Measurements from ENCODE around the gene GNAT1. TPM values are rescaled to one million over a fixed set of nuclear protein-coding genes. Genes with fewer than 3 reads are reported as not detected.

Gene GNAT1
- polyA plus RNA-seq, 1 donor from 2014 or later, result not detected

DNA sequence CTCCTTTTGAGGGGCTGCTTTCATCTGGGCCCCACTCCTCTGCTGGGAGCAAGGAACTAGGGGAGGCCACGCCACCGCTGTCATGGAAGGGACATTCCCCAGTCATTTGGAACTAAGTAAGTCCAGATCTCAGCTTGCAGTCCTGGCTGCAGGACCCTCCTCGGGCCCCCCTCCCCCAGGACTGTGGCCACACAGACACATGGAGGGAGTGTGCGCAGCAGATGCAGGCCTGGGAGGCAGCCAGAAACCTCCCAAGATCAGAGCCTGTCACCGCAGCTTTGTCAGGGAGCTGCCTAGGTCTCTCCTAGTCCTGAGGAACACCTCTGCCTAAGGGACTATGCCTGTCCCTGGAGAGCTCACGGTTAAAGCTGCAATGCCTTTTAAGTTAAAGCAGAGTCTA, 43.5 kb upstream of the GNAT1 start:
- TF ChIP-seq SMC3 (conservative IDR thresholded peaks at IDR 0.05; ENCODE audit: poor library complexity) (no peak), RAD21 (conservative IDR thresholded peaks at IDR 0.05) (no peak), EZH2 (IDR thresholded peaks at IDR 0.05; ENCODE audit: borderline replicate concordance, insufficient read depth, low read length, poor library complexity, severe bottlenecking) (no peak)
- TF ChIP-seq, protein P1, sequence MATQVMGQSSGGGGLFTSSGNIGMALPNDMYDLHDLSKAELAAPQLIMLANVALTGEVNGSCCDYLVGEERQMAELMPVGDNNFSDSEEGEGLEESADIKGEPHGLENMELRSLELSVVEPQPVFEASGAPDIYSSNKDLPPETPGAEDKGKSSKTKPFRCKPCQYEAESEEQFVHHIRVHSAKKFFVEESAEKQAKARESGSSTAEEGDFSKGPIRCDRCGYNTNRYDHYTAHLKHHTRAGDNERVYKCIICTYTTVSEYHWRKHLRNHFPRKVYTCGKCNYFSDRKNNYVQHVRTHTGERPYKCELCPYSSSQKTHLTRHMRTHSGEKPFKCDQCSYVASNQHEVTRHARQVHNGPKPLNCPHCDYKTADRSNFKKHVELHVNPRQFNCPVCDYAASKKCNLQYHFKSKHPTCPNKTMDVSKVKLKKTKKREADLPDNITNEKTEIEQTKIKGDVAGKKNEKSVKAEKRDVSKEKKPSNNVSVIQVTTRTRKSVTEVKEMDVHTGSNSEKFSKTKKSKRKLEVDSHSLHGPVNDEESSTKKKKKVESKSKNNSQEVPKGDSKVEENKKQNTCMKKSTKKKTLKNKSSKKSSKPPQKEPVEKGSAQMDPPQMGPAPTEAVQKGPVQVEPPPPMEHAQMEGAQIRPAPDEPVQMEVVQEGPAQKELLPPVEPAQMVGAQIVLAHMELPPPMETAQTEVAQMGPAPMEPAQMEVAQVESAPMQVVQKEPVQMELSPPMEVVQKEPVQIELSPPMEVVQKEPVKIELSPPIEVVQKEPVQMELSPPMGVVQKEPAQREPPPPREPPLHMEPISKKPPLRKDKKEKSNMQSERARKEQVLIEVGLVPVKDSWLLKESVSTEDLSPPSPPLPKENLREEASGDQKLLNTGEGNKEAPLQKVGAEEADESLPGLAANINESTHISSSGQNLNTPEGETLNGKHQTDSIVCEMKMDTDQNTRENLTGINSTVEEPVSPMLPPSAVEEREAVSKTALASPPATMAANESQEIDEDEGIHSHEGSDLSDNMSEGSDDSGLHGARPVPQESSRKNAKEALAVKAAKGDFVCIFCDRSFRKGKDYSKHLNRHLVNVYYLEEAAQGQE (IDR thresholded peaks at IDR 0.05; ENCODE audit: borderline replicate concordance), result no peak
- H3K36me3 ChIP-seq (ENCODE audit: insufficient read depth, low read length), result no peaks in the 10 kb centered on the region
- H3K27ac ChIP-seq (ENCODE audit: low read length), result no peak overlapping the region
- no peaks in the 10 kb centered on the region for H3K79me2 ChIP-seq (replicated peaks; ENCODE audit: insufficient read depth, low read length)
- no peak overlapping the region for H3K4me2 ChIP-seq (ENCODE audit: low read length)
- no peaks in the 10 kb centered on the region for H4K20me1 ChIP-seq (ENCODE audit: insufficient read depth)
- H3K9me3 ChIP-seq (ENCODE audit: low read length), result no peaks in the 10 kb centered on the region
- H3K27me3 ChIP-seq (ENCODE audit: insufficient read depth, low read depth, low read length), result no peaks in the 10 kb centered on the region
- H3K4me3 ChIP-seq (ENCODE audit: low read length), result no peak overlapping the region
- H3K9me2 ChIP-seq (ENCODE audit: insufficient read depth, low read length), result no peaks in the 10 kb centered on the region
- no peak overlapping the region for H2AFZ ChIP-seq (ENCODE audit: low read depth, low read length)
- no peaks in the 10 kb centered on the region for H3F3A ChIP-seq (ENCODE audit: insufficient read depth, low read length, poor library complexity, severe bottlenecking)
- no peak overlapping the region for H3K9ac ChIP-seq (ENCODE audit: low read length)

DNA sequence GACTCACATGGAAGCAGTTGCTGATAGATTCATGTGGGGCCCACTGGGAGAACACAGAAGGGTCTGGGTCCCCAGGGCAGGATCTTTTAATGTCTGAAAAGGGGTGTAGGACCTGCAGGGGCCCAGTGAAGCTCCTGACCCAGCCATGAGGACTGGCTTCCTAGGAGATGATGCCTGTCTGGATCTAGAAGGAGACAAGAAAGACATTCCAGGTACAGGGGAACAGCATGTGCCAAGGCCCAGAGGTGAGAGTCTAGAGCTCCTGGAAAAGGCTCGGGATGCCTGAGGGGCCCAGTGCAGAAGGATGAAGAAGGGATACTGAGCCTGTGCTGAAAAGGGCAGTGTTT, 41.0 kb upstream of the GNAT1 start:
- no peak overlapping the region for H2AFZ ChIP-seq (ENCODE audit: low read depth, low read length)
- no peaks in the 10 kb centered on the region for H3K9me2 ChIP-seq (ENCODE audit: insufficient read depth, low read length)
- H3F3A ChIP-seq (ENCODE audit: insufficient read depth, low read length, poor library complexity, severe bottlenecking), result no peaks in the 10 kb centered on the region
- H3K4me2 ChIP-seq (ENCODE audit: low read length), result no peak overlapping the region
- H4K20me1 ChIP-seq (ENCODE audit: insufficient read depth), result no peaks in the 10 kb centered on the region
- no peaks in the 10 kb centered on the region for H3K27me3 ChIP-seq (ENCODE audit: insufficient read depth, low read depth, low read length)
- H3K36me3 ChIP-seq (ENCODE audit: insufficient read depth, low read length), result no peaks in the 10 kb centered on the region
- no peak for TF ChIP-seq RAD21 (conservative IDR thresholded peaks at IDR 0.05)
- no peak for TF ChIP-seq SMC3 (conservative IDR thresholded peaks at IDR 0.05; ENCODE audit: poor library complexity)
- TF ChIP-seq, protein P1 (IDR thresholded peaks at IDR 0.05; ENCODE audit: borderline replicate concordance), result no peak
- no peak for TF ChIP-seq EP300 (conservative IDR thresholded peaks at IDR 0.05; ENCODE audit: poor library complexity, severe bottlenecking)
- TF ChIP-seq POLR2AphosphoS5 (IDR thresholded peaks at IDR 0.05), result no peak
- TF ChIP-seq TAF1 (IDR thresholded peaks at IDR 0.05; ENCODE audit: low read depth), result no peak
- no peak for TF ChIP-seq EZH2 (IDR thresholded peaks at IDR 0.05; ENCODE audit: borderline replicate concordance, insufficient read depth, low read length, poor library complexity, severe bottlenecking)
- TF ChIP-seq, protein P2, sequence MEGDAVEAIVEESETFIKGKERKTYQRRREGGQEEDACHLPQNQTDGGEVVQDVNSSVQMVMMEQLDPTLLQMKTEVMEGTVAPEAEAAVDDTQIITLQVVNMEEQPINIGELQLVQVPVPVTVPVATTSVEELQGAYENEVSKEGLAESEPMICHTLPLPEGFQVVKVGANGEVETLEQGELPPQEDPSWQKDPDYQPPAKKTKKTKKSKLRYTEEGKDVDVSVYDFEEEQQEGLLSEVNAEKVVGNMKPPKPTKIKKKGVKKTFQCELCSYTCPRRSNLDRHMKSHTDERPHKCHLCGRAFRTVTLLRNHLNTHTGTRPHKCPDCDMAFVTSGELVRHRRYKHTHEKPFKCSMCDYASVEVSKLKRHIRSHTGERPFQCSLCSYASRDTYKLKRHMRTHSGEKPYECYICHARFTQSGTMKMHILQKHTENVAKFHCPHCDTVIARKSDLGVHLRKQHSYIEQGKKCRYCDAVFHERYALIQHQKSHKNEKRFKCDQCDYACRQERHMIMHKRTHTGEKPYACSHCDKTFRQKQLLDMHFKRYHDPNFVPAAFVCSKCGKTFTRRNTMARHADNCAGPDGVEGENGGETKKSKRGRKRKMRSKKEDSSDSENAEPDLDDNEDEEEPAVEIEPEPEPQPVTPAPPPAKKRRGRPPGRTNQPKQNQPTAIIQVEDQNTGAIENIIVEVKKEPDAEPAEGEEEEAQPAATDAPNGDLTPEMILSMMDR (IDR thresholded peaks at IDR 0.05; ENCODE audit: poor library complexity, severe bottlenecking), result no peak
- TF ChIP-seq MXI1 (conservative IDR thresholded peaks at IDR 0.05; ENCODE audit: poor library complexity, severe bottlenecking), result no peak
- no peak overlapping the region for H3K9ac ChIP-seq (ENCODE audit: low read length)
- H3K9me3 ChIP-seq (ENCODE audit: low read length), result no peaks in the 10 kb centered on the region
- H3K79me2 ChIP-seq (replicated peaks; ENCODE audit: insufficient read depth, low read length), result no peaks in the 10 kb centered on the region
- H3K4me3 ChIP-seq (ENCODE audit: low read length), result no peak overlapping the region
- H3K27ac ChIP-seq (ENCODE audit: low read length), result no peak overlapping the region
